PFSK-1 (cell line): ENCODE measurements around the gene RAB26.

ENCODE experiments used
- FOXP2 ChIP-seq: optimal IDR thresholded peaks from 2 replicates; pipeline ENCODE3; 2011; ENCODE audit warnings: borderline replicate concordance, control low read depth, inconsistent platforms; ENCODE audit not compliant: insufficient read depth; ENCODE audit errors: extremely low read length, extremely low read depth
- POLR2AphosphoS5 ChIP-seq: IDR thresholded peaks from 2 replicates; pipeline ENCODE4 v1.6.1; 2012; ENCODE audit warnings: low read depth, mild to moderate bottlenecking, control low read depth, low read length, moderate library complexity
- SIN3A ChIP-seq: IDR thresholded peaks from 2 replicates; pipeline ENCODE4 v1.6.1; 2012; ENCODE audit warnings: mild to moderate bottlenecking, low read length, moderate library complexity, borderline replicate concordance; ENCODE audit not compliant: insufficient read depth
- TAF1 ChIP-seq: IDR thresholded peaks from 2 replicates; pipeline ENCODE4 v1.6.1; 2012; ENCODE audit warnings: low read length, control low read depth, borderline replicate concordance; ENCODE audit not compliant: insufficient read depth
- TF ChIP-seq, protein P1 (sequence below), 2 experiments: IDR thresholded peaks; 2 replicates each; pipeline versions ENCODE4 v1.6.1 to v1.8.0; 2011 to 2012; ENCODE audit warnings: low read depth in 2 of 2, low read length in 2 of 2, control low read depth in 1 of 2, inconsistent platforms in 1 of 2, mild to moderate bottlenecking in 1 of 2, moderate library complexity in 1 of 2; ENCODE audit not compliant: insufficient read depth in 1 of 2

The RAB26 gene

DNA sequence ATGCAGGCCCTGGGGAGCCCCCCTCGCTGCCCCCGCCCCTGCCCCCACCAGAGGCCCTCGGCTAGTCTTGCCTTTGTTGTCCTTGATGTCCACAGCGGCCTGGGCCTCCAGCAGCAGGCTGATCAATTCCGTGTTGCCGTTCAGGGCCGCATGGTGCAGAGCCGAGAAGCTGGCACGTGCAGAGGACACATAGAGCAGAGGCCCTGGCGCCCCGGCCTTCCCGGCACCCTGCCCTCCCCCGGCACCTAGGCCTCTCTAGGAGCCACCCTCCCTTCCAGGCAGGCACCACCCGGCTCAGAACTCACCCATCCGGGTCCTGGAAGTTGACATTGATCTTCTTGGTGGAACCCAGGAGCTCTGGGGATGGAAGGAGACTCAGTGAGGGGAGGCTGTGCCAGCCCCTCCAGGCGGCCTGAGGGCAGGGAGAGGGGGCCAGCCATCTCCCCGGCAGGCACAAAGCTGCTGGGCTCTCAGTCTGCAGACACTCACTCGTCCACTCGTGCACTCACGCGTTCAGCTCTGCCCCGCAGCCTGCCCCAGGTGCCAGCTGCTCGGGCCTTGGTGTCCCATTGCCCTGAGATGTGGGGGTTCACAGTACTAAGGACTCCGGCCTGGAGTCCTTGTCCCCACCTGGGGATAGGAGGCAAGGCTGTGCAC is 41.7 kb downstream of the RAB26 start:
- TF ChIP-seq SIN3A (no peak), TAF1 (no peak), POLR2AphosphoS5 (no peak), FOXP2 (no peak)
- TF ChIP-seq, protein P1, sequence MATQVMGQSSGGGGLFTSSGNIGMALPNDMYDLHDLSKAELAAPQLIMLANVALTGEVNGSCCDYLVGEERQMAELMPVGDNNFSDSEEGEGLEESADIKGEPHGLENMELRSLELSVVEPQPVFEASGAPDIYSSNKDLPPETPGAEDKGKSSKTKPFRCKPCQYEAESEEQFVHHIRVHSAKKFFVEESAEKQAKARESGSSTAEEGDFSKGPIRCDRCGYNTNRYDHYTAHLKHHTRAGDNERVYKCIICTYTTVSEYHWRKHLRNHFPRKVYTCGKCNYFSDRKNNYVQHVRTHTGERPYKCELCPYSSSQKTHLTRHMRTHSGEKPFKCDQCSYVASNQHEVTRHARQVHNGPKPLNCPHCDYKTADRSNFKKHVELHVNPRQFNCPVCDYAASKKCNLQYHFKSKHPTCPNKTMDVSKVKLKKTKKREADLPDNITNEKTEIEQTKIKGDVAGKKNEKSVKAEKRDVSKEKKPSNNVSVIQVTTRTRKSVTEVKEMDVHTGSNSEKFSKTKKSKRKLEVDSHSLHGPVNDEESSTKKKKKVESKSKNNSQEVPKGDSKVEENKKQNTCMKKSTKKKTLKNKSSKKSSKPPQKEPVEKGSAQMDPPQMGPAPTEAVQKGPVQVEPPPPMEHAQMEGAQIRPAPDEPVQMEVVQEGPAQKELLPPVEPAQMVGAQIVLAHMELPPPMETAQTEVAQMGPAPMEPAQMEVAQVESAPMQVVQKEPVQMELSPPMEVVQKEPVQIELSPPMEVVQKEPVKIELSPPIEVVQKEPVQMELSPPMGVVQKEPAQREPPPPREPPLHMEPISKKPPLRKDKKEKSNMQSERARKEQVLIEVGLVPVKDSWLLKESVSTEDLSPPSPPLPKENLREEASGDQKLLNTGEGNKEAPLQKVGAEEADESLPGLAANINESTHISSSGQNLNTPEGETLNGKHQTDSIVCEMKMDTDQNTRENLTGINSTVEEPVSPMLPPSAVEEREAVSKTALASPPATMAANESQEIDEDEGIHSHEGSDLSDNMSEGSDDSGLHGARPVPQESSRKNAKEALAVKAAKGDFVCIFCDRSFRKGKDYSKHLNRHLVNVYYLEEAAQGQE (IDR thresholded peaks at IDR 0.05; ENCODE audit: insufficient read depth in 1 of 2, low read depth in 2 of 2, low read length in 2 of 2), result no peak

DNA sequence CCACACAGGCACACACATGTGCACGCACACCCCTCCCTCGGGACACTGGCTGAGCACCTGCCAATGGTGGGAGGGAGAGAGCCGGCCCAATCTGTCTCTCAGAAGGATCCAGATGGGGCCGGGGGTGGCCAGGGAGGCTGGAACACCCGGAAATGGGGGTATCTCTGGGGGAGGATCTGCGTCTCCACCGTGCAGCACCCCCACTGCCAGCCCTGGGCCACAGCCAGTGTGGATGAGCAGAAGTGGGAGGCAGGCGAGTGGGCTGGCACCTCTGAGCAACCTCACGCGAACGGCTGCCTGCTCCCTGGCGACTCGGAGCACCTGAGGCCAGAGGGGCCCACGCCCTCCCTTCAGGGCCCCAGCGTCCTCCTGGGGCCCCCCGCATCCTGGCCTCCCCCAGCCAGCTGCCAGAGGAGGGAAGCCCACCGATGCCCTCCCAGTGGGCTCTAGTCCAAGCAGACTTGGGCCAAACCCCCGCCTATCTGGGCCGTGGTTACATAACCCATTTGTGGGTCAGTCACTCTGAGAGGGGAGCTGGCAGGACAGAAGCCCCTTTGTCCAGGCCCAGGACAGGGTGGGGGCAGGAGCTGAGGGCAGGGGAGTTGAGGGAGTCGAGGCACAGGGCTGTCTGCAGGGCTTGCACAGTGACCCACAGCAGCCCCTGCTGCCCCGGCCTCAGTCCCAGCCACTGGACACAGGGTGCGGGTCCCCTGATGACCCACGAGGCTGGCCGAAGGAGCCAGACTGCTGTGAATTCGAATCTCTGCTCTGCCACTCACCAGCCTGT is 42.4 kb downstream of the RAB26 start:
- TF ChIP-seq TAF1 (no peak), FOXP2 (no peak), SIN3A (no peak), POLR2AphosphoS5 (no peak)
- TF ChIP-seq, protein P1 (IDR thresholded peaks at IDR 0.05; ENCODE audit: insufficient read depth in 1 of 2, low read depth in 2 of 2, low read length in 2 of 2), result no peak

DNA sequence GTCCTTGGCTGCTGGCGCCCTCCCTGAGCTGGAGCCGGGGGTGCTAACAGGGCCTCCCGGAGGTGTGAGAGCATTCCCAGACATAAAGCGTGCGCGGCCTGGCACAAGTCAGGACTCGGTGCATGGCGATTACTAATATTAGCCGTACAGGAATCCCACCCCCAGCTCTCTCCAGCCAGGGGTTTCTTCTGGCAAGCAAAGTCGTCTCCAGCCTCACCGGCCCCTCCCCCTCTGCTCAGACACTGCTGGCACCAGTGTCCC is 43.0 kb downstream of the RAB26 start:
- TF ChIP-seq TAF1, result no peak
- TF ChIP-seq, protein P1 (IDR thresholded peaks at IDR 0.05; ENCODE audit: insufficient read depth in 1 of 2, low read depth in 2 of 2, low read length in 2 of 2), result no peak
- TF ChIP-seq SIN3A, result no peak

DNA sequence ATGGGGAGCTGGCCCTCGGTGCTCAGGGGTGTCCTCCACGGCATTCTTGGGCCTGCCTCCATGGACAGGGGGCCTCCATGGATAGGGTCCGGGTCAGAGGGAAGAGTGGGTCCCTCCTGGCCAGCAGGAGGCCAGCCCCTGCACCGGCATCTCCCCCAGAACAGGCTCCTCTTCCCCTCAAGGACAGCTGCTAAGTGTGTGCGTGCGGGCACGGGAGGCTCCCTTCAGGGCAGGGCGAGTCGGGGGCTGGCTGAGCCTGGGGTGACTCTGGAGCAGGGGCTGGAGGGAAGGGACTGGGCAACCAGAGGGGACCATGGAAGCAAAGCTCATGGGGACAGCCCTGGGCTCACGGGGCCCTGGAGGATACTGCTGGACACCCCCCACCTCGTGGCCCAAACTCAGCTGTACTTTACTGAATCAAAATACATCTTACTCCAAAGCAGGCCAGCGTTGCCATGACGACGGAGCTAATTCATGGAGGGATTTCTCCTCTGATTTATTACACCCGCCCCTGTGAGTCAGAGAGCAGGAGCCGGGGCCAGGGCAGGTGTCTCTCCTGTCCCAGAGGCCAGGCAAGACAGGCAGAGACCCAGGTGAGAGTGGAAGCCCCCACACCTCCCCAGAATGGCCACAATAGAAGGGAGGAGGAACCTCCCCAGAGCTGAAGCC is 45.9 kb downstream of the RAB26 start:
- TF ChIP-seq, protein P1 (IDR thresholded peaks at IDR 0.05; ENCODE audit: insufficient read depth in 1 of 2, low read depth in 2 of 2, low read length in 2 of 2), result no peak
- TF ChIP-seq TAF1 (no peak), POLR2AphosphoS5 (no peak), SIN3A (no peak), FOXP2 (no peak)
